HG02571 (cell line): ENCODE data around the gene ASB1.

Experiments
- ATAC-seq: cut with Tn5 transposase; IDR thresholded peaks from one replicate; pipeline ENCODE4 v1.9.1; 2021; ENCODE audit warnings: mild to moderate bottlenecking, moderate library complexity; ENCODE audit not compliant: unreplicated experiment

Gene ASB1

GRCh38 chr2:238464389-238464788, 37.7 kb downstream of the ASB1 start:
- no peak for ATAC-seq

- ATAC-seq, result no peak
Observed at GRCh38 chr2:238465487-238466242, 38.9 kb downstream of the ASB1 start.

GRCh38 chr2:238466243-238466756, 39.6 kb downstream of the ASB1 start:
- no peak for ATAC-seq

- no peak for ATAC-seq
Observed at GRCh38 chr2:238467062-238467461, 40.3 kb downstream of the ASB1 start.

GRCh38 chr2:238467792-238468191, 41.1 kb downstream of the ASB1 start:
- no peak for ATAC-seq

- no peak for ATAC-seq
Observed at GRCh38 chr2:238469155-238469554, 42.4 kb downstream of the ASB1 start.

- ATAC-seq, result no peak
Observed at GRCh38 chr2:238473014-238473413, 46.3 kb downstream of the ASB1 start.

GRCh38 chr2:238473523-238473922, 46.8 kb downstream of the ASB1 start:
- ATAC-seq, result no peak

- no peak for ATAC-seq
Observed at GRCh38 chr2:238475034-238475433, 48.3 kb downstream of the ASB1 start.

- no peak for ATAC-seq
Observed at GRCh38 chr2:238475566-238475965, 48.8 kb downstream of the ASB1 start.

GRCh38 chr2:238476258-238476657, 49.5 kb downstream of the ASB1 start:
- ATAC-seq, result no peak

GRCh38 chr2:238478216-238478615, 51.5 kb downstream of the ASB1 start:
- no peak for ATAC-seq

GRCh38 chr2:238479847-238480246, 53.1 kb downstream of the ASB1 start:
- ATAC-seq, result no peak

- ATAC-seq, result no peak
Observed at GRCh38 chr2:238483021-238483420, 56.3 kb downstream of the ASB1 start.

GRCh38 chr2:238483656-238484055, 56.9 kb downstream of the ASB1 start:
- ATAC-seq, result no peak

- ATAC-seq, result no peak
Observed at GRCh38 chr2:238484522-238485452, 58.1 kb downstream of the ASB1 start.

- ATAC-seq, result no peak
Observed at GRCh38 chr2:238486123-238486848, 59.6 kb downstream of the ASB1 start.

GRCh38 chr2:238487134-238487533, 60.4 kb downstream of the ASB1 start:
- ATAC-seq, result no peak

GRCh38 chr2:238487652-238488346, 61.1 kb downstream of the ASB1 start:
- no peak for ATAC-seq

- ATAC-seq, result no peak
Observed at GRCh38 chr2:238488347-238488826, 61.7 kb downstream of the ASB1 start.
